Fibroblast of villous mesenchyme (primary cell): ENCODE results near the gene ARHGEF9. TPM values are rescaled to one million over a fixed set of nuclear protein-coding genes. Genes with fewer than 3 reads are reported as not detected.

ENCODE experiments used
- DNase-seq: peaks from one replicate; pipeline ENCODE4 v3.0.0-alpha.2; 2010; ENCODE audit warnings: low read depth
- H3K4me3 ChIP-seq: 2 replicates; pipeline ENCODE4 v1.5.1; 2011; ENCODE audit warnings: low read depth, mild to moderate bottlenecking, low read length
- CTCF ChIP-seq: IDR thresholded peaks from 2 replicates; pipeline ENCODE4 v1.5.1; 2012; ENCODE audit warnings: low read depth, mild to moderate bottlenecking, low read length; ENCODE audit not compliant: insufficient read depth
- total RNA-seq: library from RNA; depleted of rRNA; stranded (reverse); fragments of >200 nt; gene quantifications from 2 replicates; pipeline ENCODE4 v1.2.3, GENCODE V29; 2012

The ARHGEF9 gene
- total RNA-seq, 1 donor, result 10.8 TPM

GRCh38 chrX:63737131-63737921 lies 47.7 kb downstream of the ARHGEF9 start:
- DNase-seq, result no peak
- no peak for TF ChIP-seq CTCF
- no peak overlapping the region for H3K4me3 ChIP-seq

- no peak for TF ChIP-seq CTCF
- no peak overlapping the region for H3K4me3 ChIP-seq
- no peak for DNase-seq
Measured at GRCh38 chrX:63735882-63736281, 49.1 kb downstream of the ARHGEF9 start.

- no peak for TF ChIP-seq CTCF
- no peak for DNase-seq
- no peak overlapping the region for H3K4me3 ChIP-seq
Measured at GRCh38 chrX:63720293-63720692, 64.7 kb downstream of the ARHGEF9 start.

GRCh38 chrX:63719633-63720032 lies 65.4 kb downstream of the ARHGEF9 start:
- no peak overlapping the region for H3K4me3 ChIP-seq
- TF ChIP-seq CTCF, result no peak
- DNase-seq, result no peak

- DNase-seq, result no peak
- H3K4me3 ChIP-seq, result no peak overlapping the region
Measured at GRCh38 chrX:63718010-63718694, 66.9 kb downstream of the ARHGEF9 start.

DNA sequence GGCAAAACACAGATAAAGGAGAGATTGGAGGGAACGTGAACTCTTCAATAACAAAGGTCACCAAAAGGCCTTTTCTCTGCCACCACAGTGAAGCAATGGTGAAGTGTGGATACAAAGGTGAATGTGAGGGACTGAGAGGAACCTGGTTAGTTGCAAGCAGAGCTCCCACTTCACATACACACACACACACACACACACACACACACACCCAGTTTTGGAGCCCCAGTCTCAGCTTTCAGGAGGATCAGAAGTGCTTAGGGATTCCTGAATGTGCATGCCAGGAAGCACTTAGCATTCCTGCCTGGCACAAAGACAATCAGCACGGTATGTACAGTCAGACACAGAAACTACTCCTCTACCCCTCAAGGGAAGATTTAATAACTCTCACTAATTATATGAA lies 71.5 kb downstream of the ARHGEF9 start:
- H3K4me3 ChIP-seq, result no peak overlapping the region
- TF ChIP-seq CTCF, result no peak
- no peak for DNase-seq

More at GRCh38 chrX:63718010-63718694, 66.9 kb downstream of the ARHGEF9 start:
- TF ChIP-seq CTCF, result no peak
